Hematopoietic multipotent progenitor cell treated with erythropoietin and hydrocortisone succinate and interleukin-3 and kit ligand, for 8 days (in vitro differentiated cells): ENCODE results near the gene TNIK.

ENCODE experiments used
- DNase-seq: peaks from one replicate; pipeline ENCODE4 v3.0.0-alpha.2; 2015

Gene TNIK

GRCh38 chr3:171335559-171335958 is 124.6 kb downstream of the TNIK start:
- no peak for DNase-seq

- DNase-seq: no peak
These were observed 125.8 kb downstream of the TNIK start for GRCh38 chr3:171334465-171334811.

GRCh38 chr3:171333784-171334464 is 126.3 kb downstream of the TNIK start:
- peak; percentile 53 for DNase-seq

GRCh38 chr3:171330938-171331337 is 129.3 kb downstream of the TNIK start:
- DNase-seq: no peak

- DNase-seq: no peak
These were observed 130.5 kb downstream of the TNIK start for GRCh38 chr3:171329746-171330145.

GRCh38 chr3:171328419-171329082 is 131.7 kb downstream of the TNIK start:
- DNase-seq: peak; percentile 71

- no peak for DNase-seq
These were observed 132.6 kb downstream of the TNIK start for GRCh38 chr3:171327441-171328174.

- DNase-seq: no peak
These were observed 133.3 kb downstream of the TNIK start for GRCh38 chr3:171326717-171327440.

- DNase-seq: no peak
These were observed 136.2 kb downstream of the TNIK start for GRCh38 chr3:171323938-171324536.

- DNase-seq: no peak
These were observed 138.4 kb downstream of the TNIK start for GRCh38 chr3:171321559-171322360.

GRCh38 chr3:171320750-171321558 is 139.3 kb downstream of the TNIK start:
- no peak for DNase-seq

GRCh38 chr3:171317171-171317570 is 143.0 kb downstream of the TNIK start:
- no peak for DNase-seq

GRCh38 chr3:171315919-171316318 is 144.3 kb downstream of the TNIK start:
- no peak for DNase-seq

GRCh38 chr3:171315101-171315500 is 145.1 kb downstream of the TNIK start:
- DNase-seq: no peak

GRCh38 chr3:171314341-171314740 is 145.9 kb downstream of the TNIK start:
- no peak for DNase-seq

- no peak for DNase-seq
These were observed 146.5 kb downstream of the TNIK start for GRCh38 chr3:171313702-171314101.

GRCh38 chr3:171312741-171313140 is 147.5 kb downstream of the TNIK start:
- no peak for DNase-seq

- DNase-seq: peak; percentile 32
These were observed 148.4 kb downstream of the TNIK start for GRCh38 chr3:171311784-171312183.

- no peak for DNase-seq
These were observed 150.3 kb downstream of the TNIK start for GRCh38 chr3:171309906-171310359.

- no peak for DNase-seq
These were observed 152.2 kb downstream of the TNIK start for GRCh38 chr3:171307988-171308387.

GRCh38 chr3:171307046-171307585 is 153.1 kb downstream of the TNIK start:
- DNase-seq: no peak
